Measurements from ENCODE around the gene KLHDC10.
A peak's percentile ranks its signal among the peaks of the same experiment; 100 is the strongest.

Gene KLHDC10

DNA sequence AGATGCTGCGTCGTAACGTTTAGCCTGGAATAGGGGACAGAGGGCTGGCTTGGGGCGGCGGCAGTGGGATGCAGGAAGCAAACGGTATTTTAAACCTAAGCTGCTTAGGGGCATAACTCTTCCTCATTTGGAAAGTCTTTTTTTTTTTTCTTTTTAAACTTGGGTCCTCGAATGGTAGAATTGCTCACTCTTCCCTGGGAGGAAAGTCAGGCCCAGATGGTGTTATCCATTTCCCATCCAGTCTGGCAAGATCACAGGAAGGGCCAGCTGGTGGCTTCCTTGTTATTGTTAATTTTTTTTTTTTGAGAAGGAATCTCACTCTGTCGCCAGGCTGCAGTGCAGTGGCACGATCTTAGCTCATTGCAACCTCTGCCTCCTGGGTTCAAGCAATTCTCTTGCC lies 78.2 kb downstream of the KLHDC10 start:
- Mint-ChIP-seq H3K4me3 (no peak overlapping the region), H3K36me3 (ENCODE audit: low read depth) (no peaks in the 10 kb centered on the region), H3K4me1 (ENCODE audit: low read depth) (peaks cover 9% of the 10 kb centered on the region), H3K9me3 (no peaks in the 10 kb centered on the region), H3K27me3 (peaks cover 3% of the 10 kb centered on the region), H3K27ac (no peak overlapping the region)

DNA sequence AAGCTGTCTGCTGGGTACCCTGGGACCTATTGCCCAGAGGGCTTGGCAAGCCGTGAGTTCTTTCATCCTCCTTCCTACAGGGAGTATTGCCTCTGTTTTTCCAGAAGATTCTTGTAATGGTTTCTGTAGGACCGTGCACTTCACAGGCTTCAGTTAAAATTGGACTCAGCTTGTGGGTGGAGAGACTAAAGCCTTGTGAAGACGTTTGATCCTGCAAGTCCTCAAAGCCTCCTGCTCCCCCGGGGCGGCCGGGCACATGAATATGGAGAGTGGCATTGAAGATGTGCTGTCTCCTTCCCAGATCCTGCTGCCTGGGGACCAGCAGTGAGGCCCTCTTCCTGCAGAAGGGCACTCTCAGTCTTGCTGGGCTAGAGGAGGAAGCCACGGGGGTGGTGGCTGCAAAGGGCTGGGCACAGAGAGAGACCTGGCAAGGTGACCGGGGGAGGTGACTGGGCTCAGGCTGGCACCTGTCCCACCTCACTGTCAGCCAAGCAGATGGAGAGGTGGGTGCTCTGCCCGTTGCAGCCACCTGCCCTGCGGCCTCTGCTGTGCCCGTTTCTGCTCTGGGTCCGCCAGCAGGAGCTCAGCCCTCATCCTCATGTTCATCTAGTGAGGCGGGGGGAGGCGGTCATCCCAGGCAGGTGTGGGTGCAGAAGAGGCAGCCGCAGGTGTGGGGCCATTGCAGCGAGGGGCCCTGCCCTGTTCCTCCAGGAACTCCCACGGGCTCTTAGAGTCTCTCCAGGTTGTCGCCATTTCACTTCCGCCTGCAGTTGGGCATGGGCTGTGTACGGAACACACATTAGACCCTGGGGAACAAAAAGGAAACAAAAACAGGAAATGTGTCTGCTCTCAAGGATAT lies 79.2 kb downstream of the KLHDC10 start:
- Mint-ChIP-seq H3K9me3 (no peaks in the 10 kb centered on the region), H3K27ac (no peak overlapping the region), H3K4me1 (ENCODE audit: low read depth) (peaks cover 9% of the 10 kb centered on the region), H3K36me3 (ENCODE audit: low read depth) (no peaks in the 10 kb centered on the region), H3K27me3 (peaks cover 3% of the 10 kb centered on the region), H3K4me3 (no peak overlapping the region)

GRCh38 chr7:130150587-130150986 lies 80.3 kb downstream of the KLHDC10 start:
- peak overlapping the region; percentile 45 for H3K27ac Mint-ChIP-seq

DNA sequence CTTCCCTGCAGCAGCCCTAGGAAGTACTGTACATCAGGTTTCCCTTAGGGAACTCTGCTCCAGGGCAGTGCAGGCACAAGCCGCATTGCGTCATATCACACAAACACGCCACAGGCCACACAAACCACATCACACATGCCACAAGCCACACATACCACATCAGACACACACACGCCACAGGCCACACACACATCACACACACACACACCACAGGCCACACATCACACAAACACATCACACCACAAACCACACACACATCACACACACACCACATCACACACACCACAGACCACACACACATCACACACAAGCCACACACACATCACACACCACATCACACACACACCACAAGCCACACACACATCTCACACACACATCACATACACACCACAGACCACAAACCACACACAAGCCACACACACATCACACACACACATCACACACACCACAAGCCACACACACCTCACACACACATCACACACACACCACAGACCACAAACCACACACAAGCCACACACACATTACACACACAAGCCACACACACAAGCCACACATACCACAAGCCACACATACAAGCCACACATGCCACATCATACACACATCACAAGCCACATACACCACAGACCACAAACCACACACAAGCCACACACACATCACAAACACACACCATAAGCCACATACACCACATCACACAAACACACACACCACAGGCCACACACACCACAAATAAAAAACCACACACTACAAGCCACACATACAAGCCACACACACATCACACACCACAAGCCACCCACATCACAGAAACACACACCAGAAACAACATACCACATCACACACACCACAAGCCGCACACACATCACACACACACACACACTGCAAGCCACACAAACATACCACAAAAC lies 81.5 kb downstream of the KLHDC10 start:
- Mint-ChIP-seq H3K36me3 (ENCODE audit: low read depth) (no peaks in the 10 kb centered on the region), H3K9me3 (no peaks in the 10 kb centered on the region), H3K27me3 (peaks cover 7% of the 10 kb centered on the region), H3K27ac (no peak overlapping the region), H3K4me3 (no peak overlapping the region), H3K4me1 (ENCODE audit: low read depth) (peaks cover 4% of the 10 kb centered on the region)

More at GRCh38 chr7:130150587-130150986, 80.3 kb downstream of the KLHDC10 start:
- Mint-ChIP-seq H3K4me3 (no peak overlapping the region), H3K4me1 (ENCODE audit: low read depth) (peaks cover 8% of the 10 kb centered on the region), H3K36me3 (ENCODE audit: low read depth) (no peaks in the 10 kb centered on the region), H3K9me3 (no peaks in the 10 kb centered on the region), H3K27me3 (peaks cover 6% of the 10 kb centered on the region)

DNA sequence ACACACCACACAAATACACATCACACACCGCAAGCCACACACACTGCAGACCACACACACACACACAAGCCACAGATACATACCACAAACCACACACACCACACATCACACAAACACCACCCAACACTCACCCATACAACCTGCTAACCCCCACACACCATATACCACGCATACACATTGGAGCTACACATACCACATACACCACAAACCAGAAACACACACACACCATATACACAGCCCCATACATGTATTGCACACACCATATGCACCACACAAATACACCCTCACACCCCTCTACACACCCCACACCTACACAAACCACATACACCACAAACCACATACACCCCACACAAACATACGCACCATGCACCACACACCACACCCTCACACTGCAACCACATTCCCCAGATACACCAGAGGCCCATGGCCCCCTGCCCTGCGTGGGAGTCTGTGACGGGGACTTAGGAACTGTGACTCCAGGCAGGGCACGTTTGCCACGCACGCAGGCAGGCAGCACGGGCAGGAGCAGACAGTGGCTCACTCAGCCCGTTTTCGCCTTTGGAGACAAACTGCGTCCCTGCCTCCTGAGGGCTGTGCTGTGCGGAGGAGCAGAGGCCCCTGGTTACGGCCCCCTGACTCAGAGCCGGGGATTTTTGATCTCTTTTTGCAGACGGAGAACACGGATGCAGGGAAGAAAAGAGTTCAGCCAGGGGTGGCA lies 82.3 kb downstream of the KLHDC10 start:
- H3K36me3 Mint-ChIP-seq (ENCODE audit: low read depth), result peaks cover 4% of the 10 kb centered on the region
- no peak overlapping the region for H3K27ac Mint-ChIP-seq

GRCh38 chr7:130153211-130153908 lies 83.0 kb downstream of the KLHDC10 start:
- H3K4me3 Mint-ChIP-seq, result no peak overlapping the region
- no peak overlapping the region for H3K27ac Mint-ChIP-seq
- H3K4me1 Mint-ChIP-seq (ENCODE audit: low read depth), result peaks cover 4% of the 10 kb centered on the region
- peaks cover 12% of the 10 kb centered on the region for H3K36me3 Mint-ChIP-seq (ENCODE audit: low read depth)
- peaks cover 7% of the 10 kb centered on the region for H3K27me3 Mint-ChIP-seq
- H3K9me3 Mint-ChIP-seq, result no peaks in the 10 kb centered on the region

More for the DNA sequence above, 82.3 kb downstream of the KLHDC10 start:
- H3K4me3 Mint-ChIP-seq, result no peak overlapping the region
- peaks cover 7% of the 10 kb centered on the region for H3K27me3 Mint-ChIP-seq
- no peaks in the 10 kb centered on the region for H3K9me3 Mint-ChIP-seq
- H3K4me1 Mint-ChIP-seq (ENCODE audit: low read depth), result peaks cover 4% of the 10 kb centered on the region

DNA sequence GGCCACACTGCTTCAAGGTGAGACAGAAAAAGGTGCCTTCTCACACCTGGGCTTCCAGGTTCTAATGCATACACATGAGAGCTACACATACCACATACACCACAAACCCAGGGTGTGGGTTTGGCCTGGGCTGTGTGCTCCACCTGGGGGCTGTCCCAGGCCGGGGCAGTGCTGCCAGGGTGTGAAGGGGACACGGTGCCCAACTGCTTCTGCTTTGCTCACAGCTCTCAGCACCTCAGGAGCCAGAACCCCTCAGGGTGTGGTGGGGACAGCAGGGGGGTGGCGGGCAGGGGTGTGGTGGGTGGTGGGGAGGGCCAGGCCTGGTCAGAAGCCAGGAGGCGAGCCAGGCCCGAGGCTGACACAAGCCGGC lies 83.8 kb downstream of the KLHDC10 start:
- Mint-ChIP-seq H3K4me3 (no peak overlapping the region), H3K9me3 (no peaks in the 10 kb centered on the region), H3K27me3 (peaks cover 7% of the 10 kb centered on the region), H3K4me1 (ENCODE audit: low read depth) (peaks cover 4% of the 10 kb centered on the region), H3K27ac (no peak overlapping the region), H3K36me3 (ENCODE audit: low read depth) (peaks cover 19% of the 10 kb centered on the region)

DNA sequence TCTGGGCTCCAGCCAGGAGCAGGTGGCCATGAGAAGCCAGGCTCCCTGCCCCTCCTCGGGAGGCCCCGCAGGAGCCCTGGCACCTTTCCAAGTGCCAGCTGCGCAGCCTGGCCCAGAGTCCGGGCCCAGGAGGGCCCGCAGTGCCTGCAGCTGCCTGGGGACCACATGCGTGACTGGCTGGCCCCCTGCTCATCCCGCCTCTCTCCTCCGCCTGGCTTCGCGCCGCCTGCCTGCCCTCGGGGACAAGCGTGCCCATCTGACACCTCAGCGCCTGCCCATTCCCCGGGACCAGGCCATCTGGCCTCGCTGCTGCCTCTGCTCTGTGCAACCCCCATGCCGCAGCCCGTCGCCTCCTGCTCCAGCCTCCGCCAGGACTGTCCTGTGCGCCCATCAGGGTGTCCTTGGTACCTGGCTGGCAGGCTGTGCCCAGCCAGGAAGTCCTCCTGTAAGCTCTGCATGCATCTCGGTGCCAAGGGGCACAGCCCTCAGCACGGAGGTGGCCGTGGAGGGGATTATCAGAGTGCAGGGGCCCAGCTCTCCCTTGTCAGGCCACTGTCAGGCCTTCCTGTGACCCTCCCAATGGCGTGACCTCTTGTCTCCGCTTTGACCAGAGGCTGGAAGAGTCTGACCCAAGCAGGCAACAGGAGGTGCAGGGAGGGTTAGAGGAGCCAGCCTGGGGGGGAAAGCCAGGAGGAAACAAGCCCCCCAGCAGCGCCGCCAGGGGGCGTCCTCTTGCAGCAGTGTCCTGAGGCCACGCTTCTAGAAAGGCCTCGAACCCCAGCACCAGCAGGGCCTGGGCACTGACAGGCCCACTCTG lies 84.4 kb downstream of the KLHDC10 start:
- Mint-ChIP-seq H3K27me3 (peaks cover 7% of the 10 kb centered on the region), H3K27ac (no peak overlapping the region)

DNA sequence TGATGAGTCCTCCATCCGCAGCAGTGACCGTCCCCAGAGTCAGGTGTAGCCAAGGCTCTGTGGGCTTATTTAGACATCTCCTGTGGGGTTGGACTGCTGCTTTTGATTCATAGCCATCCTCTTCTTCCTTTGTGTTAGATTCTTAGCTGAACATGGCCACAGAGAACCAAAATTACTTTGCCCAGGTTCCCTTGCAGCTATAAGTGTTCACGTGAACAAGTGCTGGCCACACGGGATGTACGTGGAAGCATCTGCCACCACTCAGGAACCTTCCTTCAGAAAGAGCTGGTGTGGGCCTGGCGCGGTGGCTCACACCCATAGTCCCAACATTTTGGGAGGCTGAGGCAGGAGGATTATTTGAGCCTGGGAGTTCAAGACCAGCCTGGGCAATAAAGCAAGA lies 85.8 kb downstream of the KLHDC10 start:
- no peak overlapping the region for H3K4me3 Mint-ChIP-seq
- peaks cover 39% of the 10 kb centered on the region for H3K36me3 Mint-ChIP-seq (ENCODE audit: low read depth)
- no peaks in the 10 kb centered on the region for H3K9me3 Mint-ChIP-seq
- peaks cover 4% of the 10 kb centered on the region for H3K27me3 Mint-ChIP-seq
- H3K4me1 Mint-ChIP-seq (ENCODE audit: low read depth), result no peaks in the 10 kb centered on the region
- H3K27ac Mint-ChIP-seq, result no peak overlapping the region

More for the DNA sequence above, 84.4 kb downstream of the KLHDC10 start:
- Mint-ChIP-seq H3K36me3 (ENCODE audit: low read depth) (peaks cover 25% of the 10 kb centered on the region), H3K4me3 (no peak overlapping the region), H3K9me3 (no peaks in the 10 kb centered on the region), H3K4me1 (ENCODE audit: low read depth) (peaks cover 4% of the 10 kb centered on the region)

DNA sequence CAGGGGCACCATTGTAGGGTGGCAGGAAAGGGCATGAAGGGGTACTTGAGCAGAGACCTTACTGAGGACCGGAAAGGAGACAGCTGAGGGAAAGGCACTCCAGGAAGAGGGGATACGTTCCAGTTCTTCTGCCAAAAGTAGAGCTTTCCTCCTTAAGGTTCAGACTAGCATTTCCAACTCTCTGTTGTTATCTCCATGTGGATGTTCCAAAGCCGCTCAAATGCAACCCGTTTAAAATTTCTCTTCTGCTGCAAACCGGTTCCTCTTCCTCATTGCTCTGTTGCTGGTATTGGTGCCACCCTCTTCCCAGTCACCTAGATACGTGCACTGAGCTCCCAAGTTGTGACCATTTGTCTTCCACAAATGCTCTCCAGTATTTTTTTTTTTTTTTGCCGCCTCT lies 87.4 kb downstream of the KLHDC10 start:
- H3K9me3 Mint-ChIP-seq, result no peaks in the 10 kb centered on the region
- H3K27me3 Mint-ChIP-seq, result peaks cover 4% of the 10 kb centered on the region
- H3K4me3 Mint-ChIP-seq, result no peak overlapping the region
- H3K4me1 Mint-ChIP-seq (ENCODE audit: low read depth), result no peaks in the 10 kb centered on the region
- H3K27ac Mint-ChIP-seq, result no peak overlapping the region
- H3K36me3 Mint-ChIP-seq (ENCODE audit: low read depth), result peaks cover 55% of the 10 kb centered on the region

DNA sequence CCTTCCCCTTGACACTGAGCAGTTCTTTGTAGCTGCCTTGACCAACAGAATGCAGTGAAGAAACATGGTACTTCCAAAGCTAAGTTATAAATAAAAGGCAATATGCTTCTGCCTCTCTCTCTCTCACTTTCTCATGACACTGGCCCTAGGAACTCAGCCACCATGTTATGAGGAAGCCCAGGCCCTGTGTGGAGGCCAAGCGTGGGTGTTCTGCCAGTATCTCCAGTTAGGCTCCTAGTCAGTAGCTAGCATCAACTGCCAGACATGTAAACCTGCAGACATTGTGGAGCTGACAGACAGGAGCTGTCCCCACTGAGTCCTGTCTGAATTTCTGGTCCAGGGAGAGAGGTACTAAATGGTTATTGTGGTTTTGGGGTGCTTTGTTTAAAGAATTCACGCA lies 89.7 kb downstream of the KLHDC10 start:
- Mint-ChIP-seq H3K27ac (no peak overlapping the region), H3K4me3 (no peak overlapping the region), H3K4me1 (ENCODE audit: low read depth) (no peaks in the 10 kb centered on the region), H3K9me3 (no peaks in the 10 kb centered on the region), H3K27me3 (peaks cover 4% of the 10 kb centered on the region), H3K36me3 (ENCODE audit: low read depth) (peaks cover 74% of the 10 kb centered on the region)

GRCh38 chr7:130160455-130160854 lies 90.1 kb downstream of the KLHDC10 start:
- H3K27me3 Mint-ChIP-seq, result peaks cover 2% of the 10 kb centered on the region
- H3K4me1 Mint-ChIP-seq (ENCODE audit: low read depth), result no peaks in the 10 kb centered on the region
- no peak overlapping the region for H3K4me3 Mint-ChIP-seq
- peak overlapping the region; percentile 14 for H3K27ac Mint-ChIP-seq
- H3K36me3 Mint-ChIP-seq (ENCODE audit: low read depth), result peaks cover 79% of the 10 kb centered on the region
- H3K9me3 Mint-ChIP-seq, result no peaks in the 10 kb centered on the region

DNA sequence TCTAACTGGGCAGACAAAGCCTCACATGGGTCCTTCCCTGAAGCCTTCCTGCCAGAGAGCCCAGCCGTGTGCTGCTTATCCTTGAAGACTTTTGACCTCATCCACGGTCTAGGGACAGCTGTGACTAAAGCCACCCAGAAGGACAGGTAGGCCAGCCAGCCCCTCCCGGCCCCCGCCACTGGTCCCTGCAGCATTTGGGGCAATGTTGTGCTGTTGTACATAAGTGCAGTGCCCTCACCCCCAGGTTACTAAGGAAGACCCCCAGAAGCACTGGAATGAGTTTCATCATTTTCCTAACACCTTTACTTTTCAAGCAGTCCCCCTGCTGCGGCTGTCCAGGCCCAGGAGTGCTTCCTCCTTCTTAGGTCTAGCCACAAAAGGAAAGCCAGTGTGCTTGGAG lies 91.9 kb downstream of the KLHDC10 start:
- Mint-ChIP-seq H3K36me3 (ENCODE audit: low read depth) (peaks cover 85% of the 10 kb centered on the region), H3K4me1 (ENCODE audit: low read depth) (no peaks in the 10 kb centered on the region), H3K9me3 (no peaks in the 10 kb centered on the region), H3K4me3 (no peak overlapping the region), H3K27ac (no peak overlapping the region), H3K27me3 (no peaks in the 10 kb centered on the region)

All from stimulated activated naive CD8-positive, alpha-beta T cell treated with anti-CD3 and anti-CD28 coated beads, Interleukin-15, Interleukin-2, amounts not matched to agents 100 ng/mL and 50 ng/mL, for 24 hours (primary cell).